SK-N-SH (cell line): ENCODE results near the gene ZNF236.

ENCODE experiments used
- CHD2 ChIP-seq: fragments of 150-350 bp; IDR thresholded peaks from 2 replicates; pipeline ENCODE4 v1.6.1; 2018; ENCODE audit warnings: low read length; ENCODE audit not compliant: partially characterized antibody
- ELF1 ChIP-seq: IDR thresholded peaks from 2 replicates; pipeline ENCODE4 v1.4.0; 2012
- FOSL2 ChIP-seq: IDR thresholded peaks from 2 replicates; pipeline ENCODE4 v1.4.0; 2012; ENCODE audit warnings: low read depth, mild to moderate bottlenecking, moderate library complexity, borderline replicate concordance
- GABPA ChIP-seq: IDR thresholded peaks from 2 replicates; pipeline ENCODE4 v1.4.0; 2012; ENCODE audit warnings: low read depth, mild to moderate bottlenecking
- MXI1 ChIP-seq: IDR thresholded peaks from 2 replicates; pipeline ENCODE4 v1.6.1; 2012; ENCODE audit warnings: mild to moderate bottlenecking, low read depth, low read length, improper control_type of control experiment
- POLR2AphosphoS5 ChIP-seq: IDR thresholded peaks from 2 replicates; pipeline ENCODE4 v1.6.1; 2012; ENCODE audit warnings: low read depth, low read length
- RAD21 ChIP-seq: IDR thresholded peaks from 2 replicates; pipeline ENCODE4 v1.6.1; 2012; ENCODE audit warnings: mild to moderate bottlenecking, low read length
- RCOR1 ChIP-seq: fragments of 150-350 bp; IDR thresholded peaks from 2 replicates; pipeline ENCODE4 v1.6.1; 2017; ENCODE audit warnings: antibody characterized with exemption, low read length
- TF ChIP-seq, protein P1 (sequence below): IDR thresholded peaks from 2 replicates; pipeline ENCODE4 v1.6.1; 2012; ENCODE audit warnings: mild to moderate bottlenecking, low read depth, low read length, moderate library complexity
- TF ChIP-seq, protein P2 (sequence below): fragments of 200-600 bp; sonication (generic); IDR thresholded peaks from 2 replicates; pipeline ENCODE4 v1.6.1; 2017; ENCODE audit warnings: antibody characterized with exemption, mild to moderate bottlenecking, moderate library complexity

DNA sequence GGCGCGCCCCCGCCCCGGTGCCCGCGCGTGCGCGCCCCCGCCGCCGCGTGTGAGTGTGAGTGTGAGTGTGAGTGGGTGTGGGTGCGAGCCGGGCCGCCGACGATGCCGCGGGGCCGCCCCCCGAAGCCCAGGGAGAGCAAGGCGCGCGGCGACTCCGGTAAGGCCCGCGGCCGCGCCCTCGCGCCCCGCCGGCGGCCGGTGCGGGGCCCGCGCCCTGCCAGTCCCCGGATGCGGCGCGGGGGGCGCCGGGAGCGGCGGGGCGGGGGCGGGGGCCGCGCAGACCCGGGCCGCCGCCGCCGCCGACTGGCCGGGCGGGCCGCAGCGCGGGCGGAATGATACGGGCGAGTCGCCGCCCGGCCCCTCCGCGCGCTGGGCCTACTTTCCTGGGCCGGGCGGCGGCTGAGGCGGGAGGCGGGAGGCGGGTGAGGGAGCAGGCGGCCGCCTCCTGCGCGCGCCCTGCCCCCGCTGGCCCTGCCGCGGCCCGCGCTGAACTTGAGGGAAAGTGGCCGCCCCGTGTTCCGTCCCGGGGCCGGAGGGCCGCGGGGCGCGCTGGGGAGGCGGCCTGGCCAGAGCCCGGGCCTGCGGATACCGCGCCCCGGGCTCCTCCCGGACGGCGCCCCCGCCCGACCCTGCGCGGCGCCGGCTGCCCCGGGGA is at the start of gene ZNF236:
- TF ChIP-seq, protein P1, sequence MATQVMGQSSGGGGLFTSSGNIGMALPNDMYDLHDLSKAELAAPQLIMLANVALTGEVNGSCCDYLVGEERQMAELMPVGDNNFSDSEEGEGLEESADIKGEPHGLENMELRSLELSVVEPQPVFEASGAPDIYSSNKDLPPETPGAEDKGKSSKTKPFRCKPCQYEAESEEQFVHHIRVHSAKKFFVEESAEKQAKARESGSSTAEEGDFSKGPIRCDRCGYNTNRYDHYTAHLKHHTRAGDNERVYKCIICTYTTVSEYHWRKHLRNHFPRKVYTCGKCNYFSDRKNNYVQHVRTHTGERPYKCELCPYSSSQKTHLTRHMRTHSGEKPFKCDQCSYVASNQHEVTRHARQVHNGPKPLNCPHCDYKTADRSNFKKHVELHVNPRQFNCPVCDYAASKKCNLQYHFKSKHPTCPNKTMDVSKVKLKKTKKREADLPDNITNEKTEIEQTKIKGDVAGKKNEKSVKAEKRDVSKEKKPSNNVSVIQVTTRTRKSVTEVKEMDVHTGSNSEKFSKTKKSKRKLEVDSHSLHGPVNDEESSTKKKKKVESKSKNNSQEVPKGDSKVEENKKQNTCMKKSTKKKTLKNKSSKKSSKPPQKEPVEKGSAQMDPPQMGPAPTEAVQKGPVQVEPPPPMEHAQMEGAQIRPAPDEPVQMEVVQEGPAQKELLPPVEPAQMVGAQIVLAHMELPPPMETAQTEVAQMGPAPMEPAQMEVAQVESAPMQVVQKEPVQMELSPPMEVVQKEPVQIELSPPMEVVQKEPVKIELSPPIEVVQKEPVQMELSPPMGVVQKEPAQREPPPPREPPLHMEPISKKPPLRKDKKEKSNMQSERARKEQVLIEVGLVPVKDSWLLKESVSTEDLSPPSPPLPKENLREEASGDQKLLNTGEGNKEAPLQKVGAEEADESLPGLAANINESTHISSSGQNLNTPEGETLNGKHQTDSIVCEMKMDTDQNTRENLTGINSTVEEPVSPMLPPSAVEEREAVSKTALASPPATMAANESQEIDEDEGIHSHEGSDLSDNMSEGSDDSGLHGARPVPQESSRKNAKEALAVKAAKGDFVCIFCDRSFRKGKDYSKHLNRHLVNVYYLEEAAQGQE, result peak; percentile 57
- TF ChIP-seq, protein P2, sequence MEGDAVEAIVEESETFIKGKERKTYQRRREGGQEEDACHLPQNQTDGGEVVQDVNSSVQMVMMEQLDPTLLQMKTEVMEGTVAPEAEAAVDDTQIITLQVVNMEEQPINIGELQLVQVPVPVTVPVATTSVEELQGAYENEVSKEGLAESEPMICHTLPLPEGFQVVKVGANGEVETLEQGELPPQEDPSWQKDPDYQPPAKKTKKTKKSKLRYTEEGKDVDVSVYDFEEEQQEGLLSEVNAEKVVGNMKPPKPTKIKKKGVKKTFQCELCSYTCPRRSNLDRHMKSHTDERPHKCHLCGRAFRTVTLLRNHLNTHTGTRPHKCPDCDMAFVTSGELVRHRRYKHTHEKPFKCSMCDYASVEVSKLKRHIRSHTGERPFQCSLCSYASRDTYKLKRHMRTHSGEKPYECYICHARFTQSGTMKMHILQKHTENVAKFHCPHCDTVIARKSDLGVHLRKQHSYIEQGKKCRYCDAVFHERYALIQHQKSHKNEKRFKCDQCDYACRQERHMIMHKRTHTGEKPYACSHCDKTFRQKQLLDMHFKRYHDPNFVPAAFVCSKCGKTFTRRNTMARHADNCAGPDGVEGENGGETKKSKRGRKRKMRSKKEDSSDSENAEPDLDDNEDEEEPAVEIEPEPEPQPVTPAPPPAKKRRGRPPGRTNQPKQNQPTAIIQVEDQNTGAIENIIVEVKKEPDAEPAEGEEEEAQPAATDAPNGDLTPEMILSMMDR, result no peak
- TF ChIP-seq POLR2AphosphoS5, result peak; percentile 69
- no peak for TF ChIP-seq RAD21
- no peak for TF ChIP-seq GABPA
- TF ChIP-seq MXI1, result 0 out of 2 replicates have a peak, but pooled peaks have one; percentile 25
- no peak for TF ChIP-seq RCOR1
- no peak for TF ChIP-seq ELF1
- peak; percentile 95 for TF ChIP-seq CHD2
- TF ChIP-seq FOSL2, result no peak
